Chondrocyte (in vitro differentiated cells): Measurements from ENCODE around the gene PRSS36. TPM values are rescaled to one million over a fixed set of nuclear protein-coding genes. Genes with fewer than 3 reads are reported as not detected.
"Not testable (repeated sequence)": the region's sequence is repeated elsewhere in the genome, so short reads cannot be mapped to it uniquely, and the experiment has no call there.

Experiments used
- DNase-seq: peaks from one replicate; pipeline ENCODE4 v3.0.0; 2021; ENCODE audit warnings: mixed read lengths, low spot score
- H3K27ac Mint-ChIP-seq: one replicate; pipeline ENCODE4 v1.8.0; 2021; ENCODE audit warnings: mild to moderate bottlenecking, moderate library complexity, mixed read lengths; ENCODE audit not compliant: unreplicated experiment
- H3K27me3 Mint-ChIP-seq: 2 replicates; pipeline ENCODE4 v1.8.0; 2021; ENCODE audit warnings: low read depth, mixed read lengths
- H3K36me3 Mint-ChIP-seq: 2 replicates; pipeline ENCODE4 v1.8.0; 2021; ENCODE audit warnings: low read depth, mixed read lengths
- H3K4me1 Mint-ChIP-seq: 2 replicates; pipeline ENCODE4 v1.8.0; 2021; ENCODE audit warnings: low read depth, mild to moderate bottlenecking, mixed read lengths
- H3K4me3 Mint-ChIP-seq: one replicate; pipeline ENCODE4 v1.8.0; 2021; ENCODE audit warnings: mild to moderate bottlenecking, moderate library complexity, mixed read lengths; ENCODE audit not compliant: unreplicated experiment
- H3K9me3 Mint-ChIP-seq: 2 replicates; pipeline ENCODE4 v1.8.0; 2021; ENCODE audit warnings: low read depth, mixed read lengths
- CTCF ChIP-seq: fragments of 200-600 bp; sonication (generic); IDR thresholded peaks from 2 replicates; pipeline ENCODE4 v1.5.0; 2021; ENCODE audit warnings: antibody characterized with exemption, mild to moderate bottlenecking, moderate library complexity
- total RNA-seq: library from RNA; stranded (reverse); gene quantifications from 3 replicates; pipeline ENCODE4 v1.2.1, GENCODE V29; 2021

The PRSS36 gene
- total RNA-seq, 1 donor from 2014 or later = 0.35 TPM

- Mint-ChIP-seq H3K27me3 (no peaks in the 10 kb centered on the region), H3K4me1 (peaks cover 21% of the 10 kb centered on the region), H3K9me3 (no peaks in the 10 kb centered on the region), H3K27ac (peak within 1 kb of the TSS; percentile 52), H3K4me3 (peak within 1 kb of the TSS; percentile 81), H3K36me3 (peaks cover 14% of the 10 kb centered on the region)
- DNase-seq = no peak
- no peak for TF ChIP-seq CTCF
Measured at GRCh38 chr16:31108035-31108793, 41.7 kb downstream of the PRSS36 start, which contains the start of gene BCKDK. Gene BCKDK (plus strand): TSS chr16:31108386. CDS start chr16:31109224, 838 bp downstream.

- Mint-ChIP-seq H3K4me1 (peaks cover 21% of the 10 kb centered on the region), H3K9me3 (no peaks in the 10 kb centered on the region), H3K36me3 (peaks cover 13% of the 10 kb centered on the region), H3K27me3 (no peaks in the 10 kb centered on the region), H3K27ac (peak overlapping the region; percentile 24), H3K4me3 (peak overlapping the region; percentile 81)
- no peak for DNase-seq
- no peak for TF ChIP-seq CTCF
Measured at GRCh38 chr16:31107465-31107867, 42.4 kb downstream of the PRSS36 start.

GRCh38 chr16:31106509-31107464, 43.1 kb downstream of the PRSS36 start:
- no peaks in the 10 kb centered on the region for H3K9me3 Mint-ChIP-seq
- H3K4me1 Mint-ChIP-seq = peaks cover 21% of the 10 kb centered on the region
- H3K27me3 Mint-ChIP-seq = no peaks in the 10 kb centered on the region
- no peak for TF ChIP-seq CTCF
- H3K36me3 Mint-ChIP-seq = peaks cover 11% of the 10 kb centered on the region
- no peak for DNase-seq
- no peak overlapping the region for H3K27ac Mint-ChIP-seq
- no peak overlapping the region for H3K4me3 Mint-ChIP-seq

- Mint-ChIP-seq H3K9me3 (no peaks in the 10 kb centered on the region), H3K27me3 (no peaks in the 10 kb centered on the region), H3K27ac (no peak overlapping the region), H3K36me3 (peaks cover 8% of the 10 kb centered on the region), H3K4me1 (peaks cover 21% of the 10 kb centered on the region), H3K4me3 (no peak overlapping the region)
- peak; percentile 82 for TF ChIP-seq CTCF
- no peak for DNase-seq
Measured at GRCh38 chr16:31105677-31106213, 44.1 kb downstream of the PRSS36 start.

GRCh38 chr16:31100876-31101641, 48.8 kb downstream of the PRSS36 start:
- H3K4me1 Mint-ChIP-seq, H3K27ac Mint-ChIP-seq, H3K27me3 Mint-ChIP-seq, H3K9me3 Mint-ChIP-seq, DNase-seq, H3K4me3 Mint-ChIP-seq, H3K36me3 Mint-ChIP-seq: not testable (repeated sequence)
